Measurements from ENCODE around the gene MYH10. TPM values are rescaled to one million over a fixed set of nuclear protein-coding genes. Genes with fewer than 3 reads are reported as not detected.

MYH10 gene
- total and polyA plus RNA-seq, 9 of the 15 experiments (the other 6 are each of a cell fraction or from before 2014, with no cell fraction given): 16.3 to 95.3 (median 39.7) TPM

DNA sequence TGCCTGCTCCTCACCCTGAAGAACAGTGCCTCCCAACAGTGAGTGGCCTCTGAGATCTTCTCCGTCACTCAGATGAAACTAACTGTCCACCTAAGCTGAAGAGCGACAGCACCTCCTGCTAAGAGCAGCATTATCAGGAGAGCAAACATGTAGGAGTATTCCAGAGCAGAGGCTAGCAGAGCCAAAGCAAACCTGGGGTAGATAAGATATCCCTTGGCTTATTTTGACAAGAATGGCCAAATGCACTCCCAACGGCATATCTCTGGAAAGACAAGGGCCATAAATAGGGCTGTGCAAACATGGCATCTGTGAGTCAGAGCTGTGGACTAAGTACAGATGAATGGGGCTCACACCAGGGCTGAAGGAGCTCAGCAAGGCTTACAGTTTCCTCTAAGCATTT is 98.5 kb downstream of the MYH10 start (continued):
- TF ChIP-seq, protein P1, sequence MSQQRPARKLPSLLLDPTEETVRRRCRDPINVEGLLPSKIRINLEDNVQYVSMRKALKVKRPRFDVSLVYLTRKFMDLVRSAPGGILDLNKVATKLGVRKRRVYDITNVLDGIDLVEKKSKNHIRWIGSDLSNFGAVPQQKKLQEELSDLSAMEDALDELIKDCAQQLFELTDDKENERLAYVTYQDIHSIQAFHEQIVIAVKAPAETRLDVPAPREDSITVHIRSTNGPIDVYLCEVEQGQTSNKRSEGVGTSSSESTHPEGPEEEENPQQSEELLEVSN (IDR thresholded peaks at IDR 0.05; ENCODE audit: borderline replicate concordance in 1 of 2, extremely low read depth in 1 of 2, insufficient read depth in 1 of 2, insufficient read length in 1 of 2, low read depth in 1 of 2, low read length in 1 of 2, poor library complexity in 1 of 2, severe bottlenecking in 1 of 2): no peak
- no peak for TF ChIP-seq HDAC6 (IDR thresholded peaks at IDR 0.05; ENCODE audit: low read depth, low read length)
- no peak for TF ChIP-seq DNMT1 (IDR thresholded peaks at IDR 0.05)
- no peak for TF ChIP-seq ZBTB17 (CRISPR knock-in tag; IDR thresholded peaks at IDR 0.05)
- TF ChIP-seq NCOA4 (IDR thresholded peaks at IDR 0.05; ENCODE audit: partially characterized antibody): no peak
- TF ChIP-seq SAP30 (IDR thresholded peaks at IDR 0.05; ENCODE audit: borderline replicate concordance, insufficient read depth, low read depth, low read length, poor library complexity, severe bottlenecking): no peak
- no peak for TF ChIP-seq ZNF3 (CRISPR knock-in tag; IDR thresholded peaks at IDR 0.05)
- peak; percentile 89 for TF ChIP-seq MTA1 (IDR thresholded peaks at IDR 0.05; ENCODE audit: borderline replicate concordance)
- no peak for TF ChIP-seq JUNB (CRISPR knock-in tag; conservative IDR thresholded peaks at IDR 0.05)
- TF ChIP-seq, protein P2, sequence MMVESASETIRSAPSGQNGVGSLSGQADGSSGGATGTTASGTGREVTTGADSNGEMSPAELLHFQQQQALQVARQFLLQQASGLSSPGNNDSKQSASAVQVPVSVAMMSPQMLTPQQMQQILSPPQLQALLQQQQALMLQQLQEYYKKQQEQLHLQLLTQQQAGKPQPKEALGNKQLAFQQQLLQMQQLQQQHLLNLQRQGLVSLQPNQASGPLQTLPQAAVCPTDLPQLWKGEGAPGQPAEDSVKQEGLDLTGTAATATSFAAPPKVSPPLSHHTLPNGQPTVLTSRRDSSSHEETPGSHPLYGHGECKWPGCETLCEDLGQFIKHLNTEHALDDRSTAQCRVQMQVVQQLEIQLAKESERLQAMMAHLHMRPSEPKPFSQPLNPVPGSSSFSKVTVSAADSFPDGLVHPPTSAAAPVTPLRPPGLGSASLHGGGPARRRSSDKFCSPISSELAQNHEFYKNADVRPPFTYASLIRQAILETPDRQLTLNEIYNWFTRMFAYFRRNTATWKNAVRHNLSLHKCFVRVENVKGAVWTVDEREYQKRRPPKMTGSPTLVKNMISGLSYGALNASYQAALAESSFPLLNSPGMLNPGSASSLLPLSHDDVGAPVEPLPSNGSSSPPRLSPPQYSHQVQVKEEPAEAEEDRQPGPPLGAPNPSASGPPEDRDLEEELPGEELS (CRISPR knock-in tag; IDR thresholded peaks at IDR 0.05; ENCODE audit: borderline replicate concordance): no peak
- no peak for TF ChIP-seq SRSF7 (optimal IDR thresholded peaks at IDR 0.05; ENCODE audit: low read depth, low read length)
- no peak for TF ChIP-seq BRF1 (IDR thresholded peaks at IDR 0.05; ENCODE audit: borderline replicate concordance, extremely low read depth, insufficient read length)
- TF ChIP-seq NR1H2 (CRISPR knock-in tag; IDR thresholded peaks at IDR 0.05): no peak
- TF ChIP-seq ASH1L (IDR thresholded peaks at IDR 0.05; ENCODE audit: borderline replicate concordance, low read depth, partially characterized antibody): no peak
- TF ChIP-seq LCOR (CRISPR knock-in tag; IDR thresholded peaks at IDR 0.05): peak; percentile 95
- TF ChIP-seq GTF2E2 (tag; IDR thresholded peaks at IDR 0.05): no peak
- TF ChIP-seq ZNF133 (CRISPR knock-in tag; IDR thresholded peaks at IDR 0.05): no peak
- TF ChIP-seq XRCC5 (IDR thresholded peaks at IDR 0.05; ENCODE audit: low read depth, low read length): no peak
- TF ChIP-seq, protein P3, sequence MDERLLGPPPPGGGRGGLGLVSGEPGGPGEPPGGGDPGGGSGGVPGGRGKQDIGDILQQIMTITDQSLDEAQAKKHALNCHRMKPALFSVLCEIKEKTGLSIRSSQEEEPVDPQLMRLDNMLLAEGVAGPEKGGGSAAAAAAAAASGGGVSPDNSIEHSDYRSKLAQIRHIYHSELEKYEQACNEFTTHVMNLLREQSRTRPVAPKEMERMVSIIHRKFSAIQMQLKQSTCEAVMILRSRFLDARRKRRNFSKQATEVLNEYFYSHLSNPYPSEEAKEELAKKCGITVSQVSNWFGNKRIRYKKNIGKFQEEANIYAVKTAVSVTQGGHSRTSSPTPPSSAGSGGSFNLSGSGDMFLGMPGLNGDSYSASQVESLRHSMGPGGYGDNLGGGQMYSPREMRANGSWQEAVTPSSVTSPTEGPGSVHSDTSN (CRISPR knock-in tag; IDR thresholded peaks at IDR 0.05; ENCODE audit: low read depth): no peak
- TF ChIP-seq, protein P3 (tag; conservative IDR thresholded peaks at IDR 0.05; ENCODE audit: low read depth): peak; percentile 83
- no peak for TF ChIP-seq MIER1 (IDR thresholded peaks at IDR 0.05; ENCODE audit: low read depth)
- TF ChIP-seq TSC22D4 (tag; IDR thresholded peaks at IDR 0.05): no peak
- no peak for TF ChIP-seq SETDB1 (IDR thresholded peaks at IDR 0.05; ENCODE audit: low read length)
- TF ChIP-seq SP2 (IDR thresholded peaks at IDR 0.05; ENCODE audit: extremely low read depth, low read depth, low read length, poor library complexity, severe bottlenecking): no peak

Data from K562 (cell line).